GM18907 (cell line): Measurements from ENCODE around the gene SHLD1.

Experiments
- ATAC-seq: cut with Tn5 transposase; IDR thresholded peaks from one replicate; pipeline ENCODE4 v1.9.1; 2021; ENCODE audit warnings: mild to moderate bottlenecking, moderate library complexity; ENCODE audit not compliant: unreplicated experiment

SHLD1 gene

GRCh38 chr20:5810800-5811422, 60.7 kb downstream of the SHLD1 start:
- no peak for ATAC-seq

- ATAC-seq, result no peak
These were observed 61.5 kb downstream of the SHLD1 start for GRCh38 chr20:5811746-5812145.

GRCh38 chr20:5818346-5818681, 68.1 kb downstream of the SHLD1 start:
- ATAC-seq, result no peak

GRCh38 chr20:5820738-5821137, 70.5 kb downstream of the SHLD1 start:
- ATAC-seq, result no peak

- no peak for ATAC-seq
These were observed 71.5 kb downstream of the SHLD1 start for GRCh38 chr20:5821627-5822215.

- no peak for ATAC-seq
These were observed 72.4 kb downstream of the SHLD1 start for GRCh38 chr20:5822569-5822968.

GRCh38 chr20:5825130-5825719, 75.0 kb downstream of the SHLD1 start:
- no peak for ATAC-seq

GRCh38 chr20:5827098-5827853, 77.1 kb downstream of the SHLD1 start:
- ATAC-seq, result no peak

- no peak for ATAC-seq
These were observed 77.7 kb downstream of the SHLD1 start for GRCh38 chr20:5827861-5828260.

GRCh38 chr20:5829241-5829809, 79.1 kb downstream of the SHLD1 start:
- no peak for ATAC-seq

GRCh38 chr20:5831539-5832237, 81.5 kb downstream of the SHLD1 start:
- no peak for ATAC-seq

- ATAC-seq, result no peak
These were observed 83.2 kb downstream of the SHLD1 start for GRCh38 chr20:5833309-5833941.

GRCh38 chr20:5834436-5835005, 84.3 kb downstream of the SHLD1 start:
- ATAC-seq, result no peak

- ATAC-seq, result no peak
These were observed 85.2 kb downstream of the SHLD1 start for GRCh38 chr20:5835321-5835821.

- no peak for ATAC-seq
These were observed 85.7 kb downstream of the SHLD1 start for GRCh38 chr20:5835871-5836270.

GRCh38 chr20:5836569-5836968, 86.4 kb downstream of the SHLD1 start:
- ATAC-seq, result no peak

GRCh38 chr20:5840411-5841002, 90.3 kb downstream of the SHLD1 start:
- no peak for ATAC-seq

GRCh38 chr20:5841522-5841921, 91.3 kb downstream of the SHLD1 start:
- ATAC-seq, result no peak

- ATAC-seq, result no peak
These were observed 92.3 kb downstream of the SHLD1 start for GRCh38 chr20:5842465-5842864.
